Hepatocyte (in vitro differentiated cells): ENCODE results near the gene CLASRP. TPM values are rescaled to one million over a fixed set of nuclear protein-coding genes. Genes with fewer than 3 reads are reported as not detected.

Experiments used
- DNase-seq: peaks from one replicate; pipeline ENCODE4 v3.0.0-alpha.2; 2016; ENCODE audit warnings: low spot score
- H2AFZ ChIP-seq: fragments of 200-600 bp; sonication (generic); 2 replicates; pipeline ENCODE4 v1.6.0; 2016; ENCODE audit warnings: antibody characterized with exemption, mild to moderate bottlenecking
- H3K27ac ChIP-seq: fragments of 200-600 bp; sonication (generic); 2 replicates; pipeline ENCODE4 v1.5.1; 2016; ENCODE audit warnings: mild to moderate bottlenecking
- H3K27me3 ChIP-seq: fragments of 200-600 bp; sonication (generic); 2 replicates; pipeline ENCODE4 v1.6.1; 2016
- H3K36me3 ChIP-seq: fragments of 200-600 bp; sonication (generic); replicated peaks from 2 replicates; pipeline ENCODE4 v1.5.1; 2016; ENCODE audit warnings: low read depth; ENCODE audit not compliant: insufficient read depth
- H3K4me1 ChIP-seq: fragments of 200-600 bp; sonication (generic); 2 replicates; pipeline ENCODE4 v1.5.1; 2016; ENCODE audit warnings: mild to moderate bottlenecking, moderate library complexity; ENCODE audit not compliant: insufficient read depth
- H3K4me2 ChIP-seq: fragments of 200-600 bp; sonication (generic); 2 replicates; pipeline ENCODE4 v1.6.0; 2016
- H3K4me3 ChIP-seq: fragments of 200-600 bp; sonication (generic); 2 replicates; pipeline ENCODE4 v1.5.1; 2016; ENCODE audit warnings: mild to moderate bottlenecking
- H3K79me2 ChIP-seq: fragments of 200-600 bp; sonication (generic); 2 replicates; pipeline ENCODE4 v1.6.0; 2017; ENCODE audit warnings: mild to moderate bottlenecking
- H3K9me2 ChIP-seq: fragments of 200-600 bp; sonication (generic); replicated peaks from 2 replicates; pipeline ENCODE4 v1.6.0; 2017; ENCODE audit warnings: mild to moderate bottlenecking; ENCODE audit not compliant: insufficient read depth
- H3K9me3 ChIP-seq: fragments of 200-600 bp; sonication (generic); 2 replicates; pipeline ENCODE4 v1.5.1; 2016; ENCODE audit warnings: low read depth, mild to moderate bottlenecking
- H4K20me1 ChIP-seq: fragments of 200-600 bp; sonication (generic); 2 replicates; pipeline ENCODE4 v1.6.0; 2016; ENCODE audit warnings: mild to moderate bottlenecking; ENCODE audit not compliant: insufficient read depth, poor library complexity, severe bottlenecking
- EZH2 ChIP-seq: fragments of 200-600 bp; sonication (generic); IDR thresholded peaks from 2 replicates; pipeline ENCODE4 v1.6.1; 2016; ENCODE audit warnings: antibody characterized with exemption, mild to moderate bottlenecking, borderline replicate concordance
- EZH2phosphoT487 ChIP-seq: fragments of 200-600 bp; sonication (generic); IDR thresholded peaks from one replicate; pipeline ENCODE4 v1.6.1; 2018; ENCODE audit warnings: antibody characterized with exemption, mild to moderate bottlenecking, low read depth, moderate library complexity; ENCODE audit not compliant: unreplicated experiment, severe bottlenecking
- WGBS: methylation state at CpG from one replicate; pipeline ENCODE4 v1.1.6; 2016; ENCODE audit warnings: low lambda C conversion rate; ENCODE audit errors: missing lambda C conversion rate; 5-methylcytosine and 5-hydroxymethylcytosine counted together
- polyA plus RNA-seq: library from polyadenylated mRNA; unstranded; fragments of >200 nt; fragmentation: Nextera tagmentation; extraction: Ambion mirVana; gene quantifications from 2 replicates; pipeline ENCODE4 v1.2.1, GENCODE V29; 2016
- total RNA-seq: library from RNA; depleted of rRNA; stranded (reverse); fragments of >200 nt; gene quantifications from 2 replicates; pipeline ENCODE4 v1.2.3, GENCODE V29; 2014
- TF ChIP-seq, protein P1 (sequence below): fragments of 200-600 bp; sonication (generic); IDR thresholded peaks from 2 replicates; pipeline ENCODE4 v1.5.1; 2016; ENCODE audit warnings: antibody characterized with exemption, mild to moderate bottlenecking; ENCODE audit not compliant: poor library complexity

The CLASRP gene
- total and polyA plus RNA-seq, 2 experiments from 2014 or later: 45.8 to 56.2 TPM

GRCh38 chr19:45095496-45096413, 56.9 kb downstream of the CLASRP start:
- H3K27ac ChIP-seq: no peak overlapping the region
- no peak for DNase-seq
- no peaks in the 10 kb centered on the region for H3K36me3 ChIP-seq
- WGBS: 94% methylated on average over 14 of the region's 14 CpGs
- H3K4me1 ChIP-seq: peaks cover 50% of the 10 kb centered on the region
- no peaks in the 10 kb centered on the region for H3K9me2 ChIP-seq
- H3K4me3 ChIP-seq: no peak overlapping the region
- H2AFZ ChIP-seq: no peak overlapping the region
- H3K79me2 ChIP-seq: peaks cover 75% of the 10 kb centered on the region
- peaks cover 36% of the 10 kb centered on the region for H4K20me1 ChIP-seq
- H3K4me2 ChIP-seq: peak overlapping the region; percentile 8
- TF ChIP-seq, protein P1, sequence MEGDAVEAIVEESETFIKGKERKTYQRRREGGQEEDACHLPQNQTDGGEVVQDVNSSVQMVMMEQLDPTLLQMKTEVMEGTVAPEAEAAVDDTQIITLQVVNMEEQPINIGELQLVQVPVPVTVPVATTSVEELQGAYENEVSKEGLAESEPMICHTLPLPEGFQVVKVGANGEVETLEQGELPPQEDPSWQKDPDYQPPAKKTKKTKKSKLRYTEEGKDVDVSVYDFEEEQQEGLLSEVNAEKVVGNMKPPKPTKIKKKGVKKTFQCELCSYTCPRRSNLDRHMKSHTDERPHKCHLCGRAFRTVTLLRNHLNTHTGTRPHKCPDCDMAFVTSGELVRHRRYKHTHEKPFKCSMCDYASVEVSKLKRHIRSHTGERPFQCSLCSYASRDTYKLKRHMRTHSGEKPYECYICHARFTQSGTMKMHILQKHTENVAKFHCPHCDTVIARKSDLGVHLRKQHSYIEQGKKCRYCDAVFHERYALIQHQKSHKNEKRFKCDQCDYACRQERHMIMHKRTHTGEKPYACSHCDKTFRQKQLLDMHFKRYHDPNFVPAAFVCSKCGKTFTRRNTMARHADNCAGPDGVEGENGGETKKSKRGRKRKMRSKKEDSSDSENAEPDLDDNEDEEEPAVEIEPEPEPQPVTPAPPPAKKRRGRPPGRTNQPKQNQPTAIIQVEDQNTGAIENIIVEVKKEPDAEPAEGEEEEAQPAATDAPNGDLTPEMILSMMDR: no peak
- TF ChIP-seq EZH2: no peak
- TF ChIP-seq EZH2phosphoT487: no peak
- H3K9me3 ChIP-seq: no peaks in the 10 kb centered on the region
- H3K27me3 ChIP-seq: no peaks in the 10 kb centered on the region

DNA sequence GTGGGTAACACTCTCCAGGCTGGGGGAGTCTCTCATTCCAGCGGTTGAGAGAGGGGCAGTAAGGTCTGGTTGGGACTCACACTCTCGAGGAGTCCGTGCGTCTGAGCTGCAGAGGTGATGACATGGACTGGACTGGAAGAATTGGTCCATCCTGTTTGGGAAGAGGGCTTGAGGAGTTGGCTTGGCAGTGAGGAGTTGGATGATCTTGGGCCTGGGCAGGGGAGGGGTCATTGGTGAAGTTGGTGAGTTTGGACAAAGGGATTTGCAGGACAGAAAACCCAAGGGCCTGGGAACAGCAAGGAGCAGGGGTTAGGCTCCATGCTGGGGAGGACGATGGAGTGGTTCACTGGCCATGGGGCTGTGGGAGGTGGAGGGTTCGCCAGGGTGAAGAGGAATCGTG, 57.9 kb downstream of the CLASRP start:
- Histone ChIP-seq H2AFZ (no peak overlapping the region), H3K27ac (no peak overlapping the region), H3K4me3 (no peak overlapping the region), H3K4me1 (peaks cover 59% of the 10 kb centered on the region), H4K20me1 (peaks cover 36% of the 10 kb centered on the region), H3K4me2 (peak overlapping the region; percentile 65), H3K36me3 (no peaks in the 10 kb centered on the region), H3K79me2 (peaks cover 84% of the 10 kb centered on the region), H3K9me3 (no peaks in the 10 kb centered on the region), H3K9me2 (no peaks in the 10 kb centered on the region), H3K27me3 (no peaks in the 10 kb centered on the region)
- no peak for TF ChIP-seq EZH2phosphoT487
- TF ChIP-seq, protein P1: no peak
- no peak for TF ChIP-seq EZH2
- WGBS: 96% methylated on average over 7 of the region's 7 CpGs
- no peak for DNase-seq

DNA sequence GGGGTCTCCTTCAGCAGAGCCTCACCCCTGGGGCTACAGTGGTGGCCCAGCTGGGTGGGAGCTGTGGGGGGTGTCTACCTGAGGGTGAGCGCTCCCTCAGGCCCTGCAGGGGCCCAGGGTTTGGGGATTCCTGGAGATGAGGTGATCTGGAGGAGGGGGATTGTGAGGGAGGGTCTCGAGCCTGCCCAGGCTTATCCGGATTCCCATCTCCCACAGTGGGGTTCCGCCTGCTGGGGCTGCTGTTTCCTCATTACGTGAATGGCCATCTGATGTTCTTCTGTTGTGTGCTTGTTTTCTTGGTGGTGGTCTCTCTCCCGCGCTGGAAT, 58.6 kb downstream of the CLASRP start:
- Histone ChIP-seq H3K79me2 (peaks cover 91% of the 10 kb centered on the region), H3K9me3 (no peaks in the 10 kb centered on the region), H4K20me1 (peaks cover 43% of the 10 kb centered on the region), H3K4me2 (peak overlapping the region; percentile 65), H3K4me3 (no peak overlapping the region), H3K27ac (peak overlapping the region; percentile 94), H3K36me3 (no peaks in the 10 kb centered on the region), H2AFZ (no peak overlapping the region), H3K9me2 (no peaks in the 10 kb centered on the region), H3K27me3 (no peaks in the 10 kb centered on the region), H3K4me1 (peaks cover 66% of the 10 kb centered on the region)
- TF ChIP-seq, protein P1: no peak
- no peak for TF ChIP-seq EZH2phosphoT487
- no peak for TF ChIP-seq EZH2
- 75% methylated on average over 7 of the region's 7 CpGs for WGBS
- no peak for DNase-seq
